HepG2 (cell line): ENCODE results near the gene SSU72. TPM values are rescaled to one million over a fixed set of nuclear protein-coding genes. Genes with fewer than 3 reads are reported as not detected.

Source experiments
- ATAC-seq: fragments of 200-7000 bp; cut with Tn5 transposase; 3 replicates; pipeline ENCODE4 v1.9.1; 2020; ENCODE audit warnings: mild to moderate bottlenecking, moderate library complexity
- BruUV-seq: library from RNA; stranded (reverse); fragments of 400-500 nt; replicated peaks from 2 replicates; lab custom pipeline; 2021; lab: Mats Ljungman, UMichigan
- CTCF ChIA-PET: fragments of 300-600 bp; formaldehyde crosslinking; extraction: SDS; loops from one replicate; lab custom pipeline; 2021; ENCODE audit warnings: low total read pairs, inconsistent platforms, low intra/inter-chr PET ratio; lab: Yijun Ruan, JAX
- POLR2A ChIA-PET: fragments of 350-600 bp; sonication (Branson Sonifier 250); formaldehyde crosslinking; loops from one replicate; lab custom pipeline; 2020; ENCODE audit warnings: antibody characterized with exemption, inconsistent platforms; lab: Yijun Ruan, JAX
- DNase-seq: peaks from one replicate; pipeline ENCODE4 v3.0.0-alpha.2; 2015; ENCODE audit warnings: low spot score
- FAIRE-seq: peaks from 3 replicates; lab custom pipeline; 2011; peaks lifted over from hg19 to GRCh38; lab: Jason Lieb, UNC
- H2AFZ ChIP-seq: one replicate; pipeline ENCODE4 v1.6.1; 2011; ENCODE audit warnings: low read length, inconsistent platforms
- H3K27ac ChIP-seq: fragments of 300-600 bp; 3 replicates; pipeline ENCODE4 v1.8.0; 2011; ENCODE audit warnings: mixed run types, mild to moderate bottlenecking, mixed read lengths, low read length, inconsistent platforms; ENCODE audit not compliant: insufficient read depth; ENCODE audit errors: extremely low read length
- H3K27me3 ChIP-seq, 2 experiments: fragments of 200-600 bp in 1 of 2; 2 replicates in 1 of 2; 3 replicates in 1 of 2; pipeline versions ENCODE4 v1.6.0 to v1.8.0; 2011; ENCODE audit warnings: low read length in 2 of 2, mild to moderate bottlenecking in 2 of 2, moderate library complexity in 2 of 2, inconsistent platforms in 1 of 2; ENCODE audit not compliant: insufficient read depth in 2 of 2, control insufficient read depth in 1 of 2
- H3K36me3 ChIP-seq, 2 experiments: fragments of 200-600 bp in 1 of 2; replicated peaks in 1 of 2; 2 replicates in 1 of 2; 3 replicates in 1 of 2; pipeline versions ENCODE4 v1.5.1 to v1.8.0; 2011; ENCODE audit warnings: low read length in 2 of 2, inconsistent platforms in 1 of 2; ENCODE audit not compliant: insufficient read depth in 2 of 2, control insufficient read depth in 1 of 2
- H3K4me1 ChIP-seq: 2 replicates; pipeline ENCODE4 v1.5.1; 2012; ENCODE audit warnings: low read length, inconsistent platforms; ENCODE audit not compliant: insufficient read depth
- H3K4me2 ChIP-seq: 2 replicates; pipeline ENCODE4 v1.6.0; 2011; ENCODE audit warnings: low read depth, low read length, inconsistent platforms
- H3K4me3 ChIP-seq, 3 experiments: fragments of 200-600 bp in 1 of 3; sonication (generic), shearing (Covaris generic) in 1 of 3; replicated peaks in 1 of 3; 2 replicates each; pipeline ENCODE4 v1.5.1; 2011 to 2016; ENCODE audit warnings: low read length in 3 of 3, inconsistent platforms in 2 of 3, low read depth in 2 of 3, mild to moderate bottlenecking in 2 of 3, control low read depth in 1 of 3, mixed read lengths in 1 of 3; ENCODE audit not compliant: insufficient read depth in 1 of 3
- H3K79me2 ChIP-seq: one replicate; pipeline ENCODE4 v1.6.1; 2011; ENCODE audit warnings: low read length, inconsistent platforms; ENCODE audit not compliant: insufficient read depth
- H3K9ac ChIP-seq: 2 replicates; pipeline ENCODE4 v1.6.0; 2011; ENCODE audit warnings: mild to moderate bottlenecking, low read depth, low read length, inconsistent platforms; ENCODE audit not compliant: insufficient read depth
- H3K9me3 ChIP-seq: 2 replicates; pipeline ENCODE4 v1.5.1; 2012; ENCODE audit warnings: mild to moderate bottlenecking, low read length
- H4K20me1 ChIP-seq: 2 replicates; pipeline ENCODE4 v1.6.0; 2011; ENCODE audit warnings: inconsistent platforms, mild to moderate bottlenecking, low read length, moderate library complexity; ENCODE audit not compliant: insufficient read depth
- ARNT2 ChIP-seq: sonication (generic); formaldehyde crosslinking; IDR thresholded peaks from 2 replicates; pipeline ENCODE4 v1.8.0; 2022; ENCODE audit warnings: mild to moderate bottlenecking, low read depth, missing genetic modification reagents, moderate library complexity
- ISX ChIP-seq: sonication (generic); formaldehyde crosslinking; conservative IDR thresholded peaks from 2 replicates; pipeline ENCODE4 v1.5.0; 2020; ENCODE audit warnings: missing genetic modification reagents
- KDM5B ChIP-seq: sonication (generic); formaldehyde crosslinking; IDR thresholded peaks from 2 replicates; pipeline ENCODE4 v1.4.0; 2020; ENCODE audit warnings: missing genetic modification reagents, mild to moderate bottlenecking, borderline replicate concordance
- MBNL3 ChIP-seq: fragments of 250-450 bp; sonication (Bioruptor Pico); conservative IDR thresholded peaks from 2 replicates; pipeline ENCODE4 v1.8.0; 2022; ENCODE audit warnings: mild to moderate bottlenecking, inconsistent platforms
- SMAD9 ChIP-seq: sonication (generic); formaldehyde crosslinking; IDR thresholded peaks from 2 replicates; pipeline ENCODE4 v1.5.1; 2020; ENCODE audit warnings: mild to moderate bottlenecking, missing genetic modification reagents
- SUZ12 ChIP-seq: fragments of 150-350 bp; IDR thresholded peaks from 2 replicates; pipeline ENCODE4 v1.6.1; 2014; ENCODE audit warnings: low read depth, low read length
- TAF1 ChIP-seq: sonication (generic); formaldehyde crosslinking; IDR thresholded peaks from 2 replicates; pipeline ENCODE4 v1.4.0; 2020; ENCODE audit warnings: missing genetic modification reagents
- ZBTB38 ChIP-seq: sonication (generic); formaldehyde crosslinking; IDR thresholded peaks from 2 replicates; pipeline ENCODE4 v1.5.1; 2020; ENCODE audit warnings: mild to moderate bottlenecking, missing genetic modification reagents
- ZNF205 ChIP-seq: IDR thresholded peaks from 2 replicates; pipeline ENCODE4 v1.6.1; 2018; ENCODE audit warnings: missing biosample characterization, missing genetic modification reagents
- ZNF75D ChIP-seq: sonication (generic); formaldehyde crosslinking; IDR thresholded peaks from 2 replicates; pipeline ENCODE4 v1.8.1; 2023; ENCODE audit warnings: missing genetic modification reagents, mild to moderate bottlenecking, borderline replicate concordance
- ZNF777 ChIP-seq: sonication (generic); formaldehyde crosslinking; IDR thresholded peaks from 2 replicates; pipeline ENCODE4 v1.4.0; 2020; ENCODE audit warnings: missing genetic modification reagents
- ZNF792 ChIP-seq: IDR thresholded peaks from 2 replicates; pipeline ENCODE4 v1.6.1; 2016
- ZNF850 ChIP-seq: sonication (generic); formaldehyde crosslinking; conservative IDR thresholded peaks from 2 replicates; pipeline ENCODE4 v1.9.0; 2021; ENCODE audit warnings: mild to moderate bottlenecking, missing genetic modification reagents
- WGBS: methylation state at CpG from one replicate; pipeline ENCODE4 v1.1.6; 2017; ENCODE audit warnings: low lambda C conversion rate; 5-methylcytosine and 5-hydroxymethylcytosine counted together
- in situ Hi-C: cut with HindIII; loops from 2 replicates; pipeline ENCODE4 v1.10.0; 2017; ENCODE audit warnings: low pct_unique_long_range_greater_than_20kb; ENCODE audit not compliant: extremely low pct_ligation_motif_present
- intact Hi-C: fragments of 100-400 bp; cut with micrococcal nuclease; formaldehyde crosslinking; loops from one replicate; pipeline ENCODE4 v1.10.0; 2022; ENCODE audit not compliant: unreplicated experiment
- polyA plus RNA-seq, 8 experiments: library from polyadenylated mRNA; depleted of rRNA in 3 of 8; stranded (reverse) in 7 of 8; unstranded in 1 of 8; fragments of >200 nt; fragmentation: Illumina TruSeq in 4 of 8; extraction: Trizol in 4 of 8; gene quantifications; 2 replicates each; pipeline versions ENCODE4 v1.2.1 to v1.2.3, GENCODE V29; 2011 to 2016; ENCODE audit warnings: low read depth in 4 of 8, missing spikeins in 1 of 8, mixed read lengths in 1 of 8; ENCODE audit not compliant: insufficient read depth in 1 of 8
- total RNA-seq, 5 experiments: library from RNA; depleted of rRNA; stranded (reverse); fragments of >200 nt; fragmentation: Illumina TruSeq; extraction: Trizol; gene quantifications; 2 replicates each; pipeline ENCODE4 v1.2.3, GENCODE V29; 2016; ENCODE audit warnings: low read depth in 1 of 5
- TF ChIP-seq, protein P1 (sequence below): sonication (generic); formaldehyde crosslinking; IDR thresholded peaks from 2 replicates; pipeline ENCODE4 v1.5.1; 2020; ENCODE audit warnings: mild to moderate bottlenecking, missing genetic modification reagents, moderate library complexity
- TF ChIP-seq, protein P2 (sequence below): sonication (generic); formaldehyde crosslinking; IDR thresholded peaks from 2 replicates; pipeline ENCODE4 v1.4.0; 2020; ENCODE audit warnings: mild to moderate bottlenecking, missing genetic modification reagents, borderline replicate concordance

SSU72 gene
- total and polyA plus RNA-seq, 2 of the 13 experiments (the other 11 are each of a cell fraction or from before 2014, with no cell fraction given): 42.8 to 67.1 TPM

DNA sequence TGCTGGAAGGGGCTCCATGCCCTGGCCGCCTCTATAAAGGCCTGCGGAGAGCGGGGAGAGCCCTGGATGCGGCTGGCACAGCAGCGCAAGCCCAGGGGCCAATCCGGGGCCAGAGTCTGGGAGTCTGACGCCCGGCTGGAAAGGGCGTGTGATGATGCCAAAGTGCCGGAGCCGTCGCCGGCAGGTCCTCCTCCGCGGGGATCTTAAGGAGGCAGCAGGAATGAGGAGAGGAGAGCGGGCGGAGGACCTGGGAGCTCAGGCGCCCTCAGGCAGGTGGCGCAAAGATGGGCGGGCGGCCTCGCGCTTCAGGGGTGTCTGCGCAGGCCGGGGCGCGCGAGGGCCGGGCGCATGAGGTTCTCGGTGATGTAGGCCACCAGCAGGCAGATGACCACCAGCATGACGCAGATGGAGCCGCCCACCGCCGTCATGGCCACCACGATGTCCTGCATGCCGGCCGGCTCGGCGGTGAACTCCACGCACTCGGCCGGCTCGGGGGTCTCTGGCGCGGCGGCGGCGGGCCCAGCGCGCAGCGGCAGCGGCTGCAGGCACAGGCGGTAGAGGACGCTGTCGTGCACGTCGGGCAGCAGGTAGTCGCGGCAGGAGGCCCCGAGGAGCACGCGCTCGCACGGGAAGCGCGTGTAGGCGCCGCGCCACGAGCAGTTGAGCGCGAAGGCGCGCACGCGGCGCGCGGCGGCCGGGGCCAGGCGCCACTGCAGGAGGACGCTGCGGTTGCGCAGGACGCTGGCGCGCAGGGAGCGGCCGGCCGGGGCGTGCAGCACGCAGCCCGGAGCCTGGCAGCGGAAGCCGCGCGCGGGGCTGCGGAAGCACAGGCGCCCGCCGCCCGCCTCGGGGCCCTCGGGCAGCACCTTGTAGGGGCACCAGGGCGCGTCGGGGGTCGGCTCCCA, 24.6 kb upstream of the SSU72 start (continued):
- no peak for TF ChIP-seq MBNL3
- no peak for TF ChIP-seq ZBTB38 (CRISPR knock-in tag)
- TF ChIP-seq ZNF792: no peak
- 0 out of 2 replicates have a peak, but pooled peaks have one; percentile 34 for TF ChIP-seq KDM5B (CRISPR knock-in tag)
- TF ChIP-seq ISX (CRISPR knock-in tag): no peak
- TF ChIP-seq ZNF75D (CRISPR knock-in tag): no peak
- TF ChIP-seq ARNT2 (CRISPR knock-in tag): 0 out of 2 replicates have a peak, but pooled peaks have one; percentile 48

DNA sequence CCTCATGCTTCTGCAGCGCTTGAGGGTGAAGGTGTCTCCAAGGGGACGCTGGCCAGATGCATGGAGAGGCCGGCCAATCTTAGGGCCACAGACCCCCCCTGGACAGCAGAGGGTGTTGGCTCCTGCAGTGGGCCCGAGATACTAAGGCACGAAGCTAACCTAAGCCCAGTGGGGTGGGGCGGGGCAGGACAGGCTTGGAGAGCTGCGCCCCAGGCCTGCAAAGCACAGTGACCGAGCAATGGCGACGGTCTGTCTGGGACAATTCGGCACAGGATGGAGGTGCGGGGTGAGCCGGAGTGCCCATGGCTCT, 24.0 kb upstream of the SSU72 start:
- no peak overlapping the region for H3K4me2 ChIP-seq
- FAIRE-seq (no peak), ATAC-seq (no peak), DNase-seq (no peak)
- no TSS peak for BruUV-seq
- ChIA-PET CTCF (no interaction called here), POLR2A (no interaction called here)
- in situ Hi-C loops (no loop called here), intact Hi-C loops (no loop called here)
- no peaks in the 10 kb centered on the region for H3K9me3 ChIP-seq
- H3K27ac ChIP-seq: no peak overlapping the region
- no peak overlapping the region; a peak in 1 of 6 replicates for H3K4me3 ChIP-seq
- no peak overlapping the region for H3K9ac ChIP-seq
- H4K20me1 ChIP-seq: no peaks in the 10 kb centered on the region
- H3K36me3 ChIP-seq: no peaks in the 10 kb centered on the region
- WGBS: 94% methylated on average over 10 of the region's 13 CpGs
- peaks cover 48% of the 10 kb centered on the region for H3K4me1 ChIP-seq
- no peaks in the 10 kb centered on the region for H3K79me2 ChIP-seq
- peaks cover 11 to 41% of the 10 kb centered on the region in 2 experiments for H3K27me3 ChIP-seq
- no peak overlapping the region for H2AFZ ChIP-seq
- TF ChIP-seq TAF1 (CRISPR knock-in tag) (no peak), ZNF850 (no peak), SUZ12 (no peak), ZNF777 (CRISPR knock-in tag) (no peak), ZNF205 (CRISPR knock-in tag) (no peak), SMAD9 (CRISPR knock-in tag) (no peak)
- TF ChIP-seq, protein P1, sequence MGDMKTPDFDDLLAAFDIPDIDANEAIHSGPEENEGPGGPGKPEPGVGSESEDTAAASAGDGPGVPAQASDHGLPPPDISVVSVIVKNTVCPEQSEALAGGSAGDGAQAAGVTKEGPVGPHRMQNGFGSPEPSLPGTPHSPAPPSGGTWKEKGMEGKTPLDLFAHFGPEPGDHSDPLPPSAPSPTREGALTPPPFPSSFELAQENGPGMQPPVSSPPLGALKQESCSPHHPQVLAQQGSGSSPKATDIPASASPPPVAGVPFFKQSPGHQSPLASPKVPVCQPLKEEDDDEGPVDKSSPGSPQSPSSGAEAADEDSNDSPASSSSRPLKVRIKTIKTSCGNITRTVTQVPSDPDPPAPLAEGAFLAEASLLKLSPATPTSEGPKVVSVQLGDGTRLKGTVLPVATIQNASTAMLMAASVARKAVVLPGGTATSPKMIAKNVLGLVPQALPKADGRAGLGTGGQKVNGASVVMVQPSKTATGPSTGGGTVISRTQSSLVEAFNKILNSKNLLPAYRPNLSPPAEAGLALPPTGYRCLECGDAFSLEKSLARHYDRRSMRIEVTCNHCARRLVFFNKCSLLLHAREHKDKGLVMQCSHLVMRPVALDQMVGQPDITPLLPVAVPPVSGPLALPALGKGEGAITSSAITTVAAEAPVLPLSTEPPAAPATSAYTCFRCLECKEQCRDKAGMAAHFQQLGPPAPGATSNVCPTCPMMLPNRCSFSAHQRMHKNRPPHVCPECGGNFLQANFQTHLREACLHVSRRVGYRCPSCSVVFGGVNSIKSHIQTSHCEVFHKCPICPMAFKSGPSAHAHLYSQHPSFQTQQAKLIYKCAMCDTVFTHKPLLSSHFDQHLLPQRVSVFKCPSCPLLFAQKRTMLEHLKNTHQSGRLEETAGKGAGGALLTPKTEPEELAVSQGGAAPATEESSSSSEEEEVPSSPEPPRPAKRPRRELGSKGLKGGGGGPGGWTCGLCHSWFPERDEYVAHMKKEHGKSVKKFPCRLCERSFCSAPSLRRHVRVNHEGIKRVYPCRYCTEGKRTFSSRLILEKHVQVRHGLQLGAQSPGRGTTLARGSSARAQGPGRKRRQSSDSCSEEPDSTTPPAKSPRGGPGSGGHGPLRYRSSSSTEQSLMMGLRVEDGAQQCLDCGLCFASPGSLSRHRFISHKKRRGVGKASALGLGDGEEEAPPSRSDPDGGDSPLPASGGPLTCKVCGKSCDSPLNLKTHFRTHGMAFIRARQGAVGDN (CRISPR knock-in tag): no peak
- TF ChIP-seq, protein P2, sequence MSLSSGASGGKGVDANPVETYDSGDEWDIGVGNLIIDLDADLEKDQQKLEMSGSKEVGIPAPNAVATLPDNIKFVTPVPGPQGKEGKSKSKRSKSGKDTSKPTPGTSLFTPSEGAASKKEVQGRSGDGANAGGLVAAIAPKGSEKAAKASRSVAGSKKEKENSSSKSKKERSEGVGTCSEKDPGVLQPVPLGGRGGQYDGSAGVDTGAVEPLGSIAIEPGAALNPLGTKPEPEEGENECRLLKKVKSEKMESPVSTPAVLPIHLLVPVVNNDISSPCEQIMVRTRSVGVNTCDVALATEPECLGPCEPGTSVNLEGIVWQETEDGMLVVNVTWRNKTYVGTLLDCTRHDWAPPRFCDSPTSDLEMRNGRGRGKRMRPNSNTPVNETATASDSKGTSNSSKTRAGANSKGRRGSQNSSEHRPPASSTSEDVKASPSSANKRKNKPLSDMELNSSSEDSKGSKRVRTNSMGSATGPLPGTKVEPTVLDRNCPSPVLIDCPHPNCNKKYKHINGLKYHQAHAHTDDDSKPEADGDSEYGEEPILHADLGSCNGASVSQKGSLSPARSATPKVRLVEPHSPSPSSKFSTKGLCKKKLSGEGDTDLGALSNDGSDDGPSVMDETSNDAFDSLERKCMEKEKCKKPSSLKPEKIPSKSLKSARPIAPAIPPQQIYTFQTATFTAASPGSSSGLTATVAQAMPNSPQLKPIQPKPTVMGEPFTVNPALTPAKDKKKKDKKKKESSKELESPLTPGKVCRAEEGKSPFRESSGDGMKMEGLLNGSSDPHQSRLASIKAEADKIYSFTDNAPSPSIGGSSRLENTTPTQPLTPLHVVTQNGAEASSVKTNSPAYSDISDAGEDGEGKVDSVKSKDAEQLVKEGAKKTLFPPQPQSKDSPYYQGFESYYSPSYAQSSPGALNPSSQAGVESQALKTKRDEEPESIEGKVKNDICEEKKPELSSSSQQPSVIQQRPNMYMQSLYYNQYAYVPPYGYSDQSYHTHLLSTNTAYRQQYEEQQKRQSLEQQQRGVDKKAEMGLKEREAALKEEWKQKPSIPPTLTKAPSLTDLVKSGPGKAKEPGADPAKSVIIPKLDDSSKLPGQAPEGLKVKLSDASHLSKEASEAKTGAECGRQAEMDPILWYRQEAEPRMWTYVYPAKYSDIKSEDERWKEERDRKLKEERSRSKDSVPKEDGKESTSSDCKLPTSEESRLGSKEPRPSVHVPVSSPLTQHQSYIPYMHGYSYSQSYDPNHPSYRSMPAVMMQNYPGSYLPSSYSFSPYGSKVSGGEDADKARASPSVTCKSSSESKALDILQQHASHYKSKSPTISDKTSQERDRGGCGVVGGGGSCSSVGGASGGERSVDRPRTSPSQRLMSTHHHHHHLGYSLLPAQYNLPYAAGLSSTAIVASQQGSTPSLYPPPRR (CRISPR knock-in tag): no peak
